ES-I3 (cell line): ENCODE data around the gene PLCH1.

Experiments used
- H3K36me3 ChIP-seq: 2 replicates; pipeline ENCODE4 v1.6.1; 2013; ENCODE audit warnings: mild to moderate bottlenecking, low read length, control low read depth, moderate library complexity; ENCODE audit not compliant: insufficient read depth
- H3K4me1 ChIP-seq: 2 replicates; pipeline ENCODE4 v1.6.1; 2013; ENCODE audit warnings: mild to moderate bottlenecking, control low read depth, low read length; ENCODE audit not compliant: insufficient read depth
- H3K9ac ChIP-seq: 2 replicates; pipeline ENCODE4 v1.6.1; 2013; ENCODE audit warnings: low read depth, mild to moderate bottlenecking, low read length, moderate library complexity
- H3K9me3 ChIP-seq: 2 replicates; pipeline ENCODE4 v1.6.1; 2013; ENCODE audit warnings: mild to moderate bottlenecking, low read length, moderate library complexity; ENCODE audit not compliant: control insufficient read depth, insufficient read depth

The PLCH1 gene

GRCh38 chr3:155431856-155432570 lies 312.9 kb downstream of the PLCH1 start:
- Histone ChIP-seq H3K4me1 (no peaks in the 10 kb centered on the region), H3K9me3 (peaks cover 6% of the 10 kb centered on the region; the same call in 1 of the 2 replicates), H3K9ac (no peak overlapping the region), H3K36me3 (no peaks in the 10 kb centered on the region)

GRCh38 chr3:155428563-155428962 lies 316.3 kb downstream of the PLCH1 start:
- Histone ChIP-seq H3K9ac (no peak overlapping the region), H3K9me3 (peaks cover 6% of the 10 kb centered on the region), H3K36me3 (no peaks in the 10 kb centered on the region)

GRCh38 chr3:155426524-155427230 lies 318.2 kb downstream of the PLCH1 start:
- Histone ChIP-seq H3K4me1 (peaks cover 17% of the 10 kb centered on the region), H3K36me3 (no peaks in the 10 kb centered on the region), H3K9ac (no peak overlapping the region), H3K9me3 (peaks cover 6% of the 10 kb centered on the region)

More at GRCh38 chr3:155428563-155428962, 316.3 kb downstream of the PLCH1 start:
- peaks cover 6% of the 10 kb centered on the region; the same call in 1 of the 2 replicates for H3K4me1 ChIP-seq

GRCh38 chr3:155425396-155425795 lies 319.5 kb downstream of the PLCH1 start:
- Histone ChIP-seq H3K4me1 (peaks cover 26% of the 10 kb centered on the region), H3K36me3 (no peaks in the 10 kb centered on the region), H3K9me3 (peaks cover 6% of the 10 kb centered on the region), H3K9ac (no peak overlapping the region)

GRCh38 chr3:155424323-155424710 lies 320.6 kb downstream of the PLCH1 start:
- Histone ChIP-seq H3K4me1 (peaks cover 26% of the 10 kb centered on the region), H3K9me3 (peaks cover 6% of the 10 kb centered on the region), H3K9ac (no peak overlapping the region), H3K36me3 (no peaks in the 10 kb centered on the region)

GRCh38 chr3:155423526-155424322 lies 321.1 kb downstream of the PLCH1 start:
- peaks cover 26% of the 10 kb centered on the region for H3K4me1 ChIP-seq
- H3K36me3 ChIP-seq: no peaks in the 10 kb centered on the region

GRCh38 chr3:155420881-155421486 lies 323.9 kb downstream of the PLCH1 start:
- H3K9ac ChIP-seq: no peak overlapping the region
- H3K4me1 ChIP-seq: peaks cover 26% of the 10 kb centered on the region
- H3K36me3 ChIP-seq: no peaks in the 10 kb centered on the region
- H3K9me3 ChIP-seq: no peaks in the 10 kb centered on the region; the same call in none of the 2 replicates

More at GRCh38 chr3:155423526-155424322, 321.1 kb downstream of the PLCH1 start:
- H3K9me3 ChIP-seq: peaks cover 3% of the 10 kb centered on the region
- H3K9ac ChIP-seq: no peak overlapping the region

- Histone ChIP-seq H3K9me3 (no peaks in the 10 kb centered on the region; the same call in 1 of the 2 replicates), H3K4me1 (peaks cover 26% of the 10 kb centered on the region)
Measured at GRCh38 chr3:155420406-155420805, 324.5 kb downstream of the PLCH1 start.

GRCh38 chr3:155418407-155418806 lies 326.5 kb downstream of the PLCH1 start:
- no peaks in the 10 kb centered on the region; the same call in 1 of the 2 replicates for H3K9me3 ChIP-seq
- H3K4me1 ChIP-seq: peaks cover 19% of the 10 kb centered on the region
- no peaks in the 10 kb centered on the region for H3K36me3 ChIP-seq

More at GRCh38 chr3:155420406-155420805, 324.5 kb downstream of the PLCH1 start:
- no peak overlapping the region for H3K9ac ChIP-seq
- H3K36me3 ChIP-seq: no peaks in the 10 kb centered on the region

GRCh38 chr3:155417119-155417517 lies 327.8 kb downstream of the PLCH1 start:
- H3K36me3 ChIP-seq: no peaks in the 10 kb centered on the region
- H3K9me3 ChIP-seq: no peaks in the 10 kb centered on the region; the same call in 1 of the 2 replicates
- H3K4me1 ChIP-seq: peaks cover 19% of the 10 kb centered on the region
- H3K9ac ChIP-seq: no peak overlapping the region

More at GRCh38 chr3:155418407-155418806, 326.5 kb downstream of the PLCH1 start:
- H3K9ac ChIP-seq: no peak overlapping the region

- no peak overlapping the region for H3K9ac ChIP-seq
- peaks cover 14% of the 10 kb centered on the region for H3K4me1 ChIP-seq
- H3K36me3 ChIP-seq: no peaks in the 10 kb centered on the region
- no peaks in the 10 kb centered on the region; the same call in 1 of the 2 replicates for H3K9me3 ChIP-seq
Measured at GRCh38 chr3:155416500-155417118, 328.3 kb downstream of the PLCH1 start.

- Histone ChIP-seq H3K9me3 (no peaks in the 10 kb centered on the region), H3K4me1 (peaks cover 5% of the 10 kb centered on the region; the same call in 1 of the 2 replicates), H3K36me3 (no peaks in the 10 kb centered on the region), H3K9ac (no peak overlapping the region)
Measured at GRCh38 chr3:155412904-155413303, 332.0 kb downstream of the PLCH1 start.

GRCh38 chr3:155411500-155412223 lies 333.2 kb downstream of the PLCH1 start:
- Histone ChIP-seq H3K9ac (no peak overlapping the region), H3K36me3 (no peaks in the 10 kb centered on the region), H3K4me1 (peaks cover 5% of the 10 kb centered on the region; the same call in 1 of the 2 replicates), H3K9me3 (no peaks in the 10 kb centered on the region)
